MM.1S (cell line): ENCODE results near the gene PLA2G12B.
"Not testable (repeated sequence)": the region's sequence is repeated elsewhere in the genome, so short reads cannot be mapped to it uniquely, and the experiment has no call there.

ENCODE experiments used
- DNase-seq: peaks from one replicate; pipeline ENCODE4 v3.0.0-alpha.2; 2015
- H2AFZ ChIP-seq: fragments of 300-600 bp; sonication (generic); 2 replicates; pipeline ENCODE4 v1.6.0; 2016; ENCODE audit warnings: antibody characterized with exemption, low read length
- H3F3A ChIP-seq: fragments of 300-600 bp; sonication (generic); 2 replicates; pipeline ENCODE4 v1.6.1; 2016; ENCODE audit warnings: mild to moderate bottlenecking, antibody characterized with exemption, low read length, moderate library complexity, mixed read lengths; ENCODE audit not compliant: insufficient read depth
- H3K27ac ChIP-seq: fragments of 300-600 bp; sonication (generic); 2 replicates; pipeline ENCODE4 v1.5.1; 2016; ENCODE audit warnings: mild to moderate bottlenecking, low read length
- H3K27me3 ChIP-seq: fragments of 300-600 bp; sonication (generic); replicated peaks from 2 replicates; pipeline ENCODE4 v1.6.0; 2016; ENCODE audit warnings: low read length; ENCODE audit not compliant: insufficient read depth
- H3K36me3 ChIP-seq: fragments of 300-600 bp; sonication (generic); replicated peaks from 2 replicates; pipeline ENCODE4 v1.6.1; 2016; ENCODE audit warnings: mild to moderate bottlenecking, low read length, mixed read lengths; ENCODE audit not compliant: insufficient read depth
- H3K4me1 ChIP-seq: fragments of 300-600 bp; sonication (generic); 2 replicates; pipeline ENCODE4 v1.6.1; 2016; ENCODE audit warnings: low read length, mixed read lengths
- H3K4me2 ChIP-seq: fragments of 300-600 bp; sonication (generic); 2 replicates; pipeline ENCODE4 v1.6.0; 2016; ENCODE audit warnings: low read depth, low read length
- H3K4me3 ChIP-seq: fragments of 300-600 bp; sonication (generic); 2 replicates; pipeline ENCODE4 v1.5.1; 2016; ENCODE audit warnings: low read length, mixed read lengths
- H3K79me2 ChIP-seq: fragments of 300-600 bp; sonication (generic); 2 replicates; pipeline ENCODE4 v1.6.1; 2016; ENCODE audit warnings: mixed run types, low read length, mixed read lengths
- H3K9ac ChIP-seq: fragments of 300-600 bp; sonication (generic); 2 replicates; pipeline ENCODE4 v1.6.1; 2016; ENCODE audit warnings: low read length, mixed read lengths
- H3K9me2 ChIP-seq: fragments of 300-600 bp; sonication (generic); replicated peaks from 2 replicates; pipeline ENCODE4 v1.6.1; 2016; ENCODE audit warnings: mild to moderate bottlenecking, low read length, mixed read lengths; ENCODE audit not compliant: insufficient read depth
- H3K9me3 ChIP-seq: fragments of 300-600 bp; sonication (generic); replicated peaks from 2 replicates; pipeline ENCODE4 v1.6.1; 2016; ENCODE audit warnings: mild to moderate bottlenecking, low read length, mixed read lengths; ENCODE audit not compliant: insufficient read depth
- H4K20me1 ChIP-seq: fragments of 300-600 bp; sonication (generic); 2 replicates; pipeline ENCODE4 v1.6.1; 2016; ENCODE audit warnings: mild to moderate bottlenecking, low read length, moderate library complexity, mixed read lengths; ENCODE audit not compliant: insufficient read depth
- CTCF ChIP-seq: fragments of 300-600 bp; sonication (generic); IDR thresholded peaks from 2 replicates; pipeline ENCODE4 v1.5.1; 2016; ENCODE audit warnings: antibody characterized with exemption, low read length, mixed read lengths
- EZH2 ChIP-seq: fragments of 300-600 bp; sonication (generic); optimal IDR thresholded peaks from 2 replicates; pipeline ENCODE3; 2017; ENCODE audit warnings: low read depth, mild to moderate bottlenecking, antibody characterized with exemption, low read length, mixed read lengths
- EZH2phosphoT487 ChIP-seq: fragments of 300-600 bp; sonication (generic); IDR thresholded peaks from 2 replicates; pipeline ENCODE4 v1.6.1; 2018; ENCODE audit warnings: antibody characterized with exemption, low read length

PLA2G12B gene

GRCh38 chr10:72918352-72918751, 36.3 kb downstream of the PLA2G12B start:
- Histone ChIP-seq H2AFZ (no peak overlapping the region), H3K79me2 (no peaks in the 10 kb centered on the region), H3K9me2 (no peaks in the 10 kb centered on the region), H3F3A (no peaks in the 10 kb centered on the region), H3K4me2 (no peak overlapping the region), H3K27ac (no peak overlapping the region), H3K4me3 (no peak overlapping the region), H3K4me1 (no peaks in the 10 kb centered on the region), H3K9me3 (no peaks in the 10 kb centered on the region), H3K27me3 (no peaks in the 10 kb centered on the region), H3K9ac (no peak overlapping the region), H3K36me3 (no peaks in the 10 kb centered on the region), H4K20me1 (no peaks in the 10 kb centered on the region)
- no peak for DNase-seq
- no peak for TF ChIP-seq EZH2
- TF ChIP-seq EZH2phosphoT487, result no peak
- TF ChIP-seq CTCF, result no peak

- H3K27me3 ChIP-seq, H2AFZ ChIP-seq, H3K9me3 ChIP-seq, H3K36me3 ChIP-seq, H3K4me3 ChIP-seq, DNase-seq, H4K20me1 ChIP-seq, H3K27ac ChIP-seq, H3K9me2 ChIP-seq, H3K4me2 ChIP-seq, H3K9ac ChIP-seq, H3K4me1 ChIP-seq, H3K79me2 ChIP-seq, H3F3A ChIP-seq: not testable (repeated sequence)
Observed at GRCh38 chr10:72917803-72918332, 36.7 kb downstream of the PLA2G12B start.

- not testable (repeated sequence) for H3K4me1 ChIP-seq, H3K9ac ChIP-seq, H3K4me3 ChIP-seq, DNase-seq, H3K27ac ChIP-seq, H3K27me3 ChIP-seq, H3K9me2 ChIP-seq, H3K36me3 ChIP-seq, H3K4me2 ChIP-seq, H4K20me1 ChIP-seq, H3K9me3 ChIP-seq, H3F3A ChIP-seq, H2AFZ ChIP-seq, H3K79me2 ChIP-seq
Observed at GRCh38 chr10:72917201-72917600, 37.4 kb downstream of the PLA2G12B start.

GRCh38 chr10:72913287-72913686, 41.3 kb downstream of the PLA2G12B start:
- TF ChIP-seq EZH2phosphoT487 (no peak), CTCF (no peak)
- Histone ChIP-seq H3K36me3 (no peaks in the 10 kb centered on the region), H3K4me1 (no peaks in the 10 kb centered on the region), H2AFZ (no peak overlapping the region), H3F3A (no peaks in the 10 kb centered on the region), H3K79me2 (no peaks in the 10 kb centered on the region), H3K4me3 (no peak overlapping the region), H3K9me3 (no peaks in the 10 kb centered on the region), H3K27ac (no peak overlapping the region), H3K9me2 (no peaks in the 10 kb centered on the region), H4K20me1 (no peaks in the 10 kb centered on the region), H3K9ac (no peak overlapping the region), H3K27me3 (no peaks in the 10 kb centered on the region), H3K4me2 (no peak overlapping the region)
- no peak for DNase-seq
